DND-41 (cell line): Measurements from ENCODE around the gene SEMA5A.

Experiments
- ATAC-seq: fragments of 200-7000 bp; cut with Tn5 transposase; 3 replicates; pipeline ENCODE4 v1.9.1; 2021; ENCODE audit warnings: low read depth; ENCODE audit not compliant: insufficient read depth
- DNase-seq: peaks from one replicate; pipeline ENCODE4 v3.0.0-alpha.2; 2020
- H2AFZ ChIP-seq: 2 replicates; pipeline ENCODE4 v1.6.0; 2012; ENCODE audit warnings: low read depth, low read length
- H3K27ac ChIP-seq: 2 replicates; pipeline ENCODE4 v1.5.1; 2012; ENCODE audit warnings: low read length, inconsistent platforms
- H3K27me3 ChIP-seq: fragments of 200-600 bp; sonication (generic); 2 replicates; pipeline ENCODE4 v1.6.0; 2012; ENCODE audit warnings: low read length, mild to moderate bottlenecking, inconsistent platforms; ENCODE audit not compliant: insufficient read depth, poor library complexity
- H3K36me3 ChIP-seq: 2 replicates; pipeline ENCODE4 v1.5.1; 2012; ENCODE audit warnings: low read length, inconsistent platforms; ENCODE audit not compliant: insufficient read depth
- H3K4me1 ChIP-seq: 2 replicates; pipeline ENCODE4 v1.5.1; 2012; ENCODE audit warnings: mild to moderate bottlenecking, low read length; ENCODE audit not compliant: insufficient read depth
- H3K4me2 ChIP-seq: 2 replicates; pipeline ENCODE4 v1.6.0; 2012; ENCODE audit warnings: mild to moderate bottlenecking, moderate library complexity, low read length, inconsistent platforms; ENCODE audit not compliant: insufficient read depth
- H3K4me3 ChIP-seq, 2 experiments: fragments of 200-600 bp in 1 of 2; shearing (Covaris generic) in 1 of 2; 2 replicates each; pipeline ENCODE4 v1.5.1; 2012 to 2016; ENCODE audit warnings: inconsistent platforms in 2 of 2, low read length in 2 of 2, mild to moderate bottlenecking in 2 of 2, low read depth in 1 of 2, moderate library complexity in 1 of 2
- H3K79me2 ChIP-seq: 2 replicates; pipeline ENCODE4 v1.6.0; 2012; ENCODE audit warnings: low read length, inconsistent platforms; ENCODE audit not compliant: insufficient read depth
- H3K9ac ChIP-seq: 2 replicates; pipeline ENCODE4 v1.6.0; 2012; ENCODE audit warnings: low read depth, mild to moderate bottlenecking, inconsistent platforms, low read length, moderate library complexity
- H3K9me3 ChIP-seq: 2 replicates; pipeline ENCODE4 v1.5.1; 2012; ENCODE audit warnings: low read length, moderate library complexity, mild to moderate bottlenecking, inconsistent platforms; ENCODE audit not compliant: insufficient read depth, severe bottlenecking
- H4K20me1 ChIP-seq: 2 replicates; pipeline ENCODE4 v1.6.0; 2012; ENCODE audit warnings: low read length; ENCODE audit not compliant: insufficient read depth
- CTCF ChIP-seq: IDR thresholded peaks from 2 replicates; pipeline ENCODE4 v1.5.1; 2012; ENCODE audit warnings: borderline replicate concordance, low read length, moderate library complexity, mild to moderate bottlenecking; ENCODE audit not compliant: poor library complexity, severe bottlenecking; ENCODE audit errors: extremely low read depth
- EZH2 ChIP-seq: IDR thresholded peaks from 3 replicates; pipeline ENCODE4 v1.6.1; 2012; ENCODE audit warnings: borderline replicate concordance, low read depth, mild to moderate bottlenecking, moderate library complexity, low read length, inconsistent platforms; ENCODE audit not compliant: severe bottlenecking

The SEMA5A gene

DNA sequence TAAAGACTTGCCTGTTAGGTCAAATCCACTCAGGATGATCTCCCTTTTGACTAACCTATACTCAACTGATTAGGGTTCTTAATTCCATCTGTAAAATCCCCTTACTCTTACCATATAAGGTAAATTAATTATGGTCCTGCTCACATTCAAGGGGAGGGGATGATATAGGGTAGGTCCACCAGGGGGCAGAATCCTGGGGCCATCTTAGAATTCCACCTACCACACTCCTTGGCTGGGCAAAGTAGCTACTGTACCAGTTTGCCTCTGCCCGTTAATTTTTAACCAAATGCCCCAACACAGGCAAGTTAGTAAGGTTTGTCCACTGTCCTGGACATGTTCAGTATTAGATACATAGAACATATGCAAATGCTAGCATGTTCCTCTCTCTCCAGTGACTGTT is 262.4 kb downstream of the SEMA5A start:
- Histone ChIP-seq H4K20me1 (no peaks in the 10 kb centered on the region), H3K79me2 (no peaks in the 10 kb centered on the region), H3K4me2 (no peak overlapping the region), H3K36me3 (no peaks in the 10 kb centered on the region), H3K9ac (no peak overlapping the region), H3K4me1 (no peaks in the 10 kb centered on the region), H2AFZ (no peak overlapping the region), H3K9me3 (peaks cover 1% of the 10 kb centered on the region), H3K27ac (no peak overlapping the region), H3K4me3 (no peak overlapping the region), H3K27me3 (peaks cover 4% of the 10 kb centered on the region)
- DNase-seq (no peak), ATAC-seq (no peak)
- no peak for TF ChIP-seq CTCF
- no peak for TF ChIP-seq EZH2

- Histone ChIP-seq H3K27ac (no peak overlapping the region), H3K79me2 (no peaks in the 10 kb centered on the region), H3K4me1 (no peaks in the 10 kb centered on the region), H4K20me1 (no peaks in the 10 kb centered on the region), H2AFZ (no peak overlapping the region), H3K9ac (no peak overlapping the region), H3K36me3 (no peaks in the 10 kb centered on the region), H3K27me3 (peaks cover 4% of the 10 kb centered on the region), H3K4me2 (no peak overlapping the region), H3K4me3 (no peak overlapping the region), H3K9me3 (peaks cover 5% of the 10 kb centered on the region)
- DNase-seq = no peak
- ATAC-seq = no peak
- TF ChIP-seq EZH2 (no peak), CTCF (no peak)
Observed at GRCh38 chr5:9283021-9283420, 262.9 kb downstream of the SEMA5A start.

- Histone ChIP-seq H4K20me1 (no peaks in the 10 kb centered on the region), H3K4me2 (no peak overlapping the region), H3K36me3 (no peaks in the 10 kb centered on the region), H3K79me2 (no peaks in the 10 kb centered on the region), H3K27me3 (peaks cover 4% of the 10 kb centered on the region), H3K4me1 (no peaks in the 10 kb centered on the region), H3K27ac (no peak overlapping the region), H3K9ac (no peak overlapping the region), H3K4me3 (no peak overlapping the region), H3K9me3 (peaks cover 5% of the 10 kb centered on the region), H2AFZ (no peak overlapping the region)
- TF ChIP-seq CTCF (no peak), EZH2 (no peak)
- no peak for DNase-seq
- no peak for ATAC-seq
Observed at GRCh38 chr5:9282211-9282610, 263.7 kb downstream of the SEMA5A start.

DNA sequence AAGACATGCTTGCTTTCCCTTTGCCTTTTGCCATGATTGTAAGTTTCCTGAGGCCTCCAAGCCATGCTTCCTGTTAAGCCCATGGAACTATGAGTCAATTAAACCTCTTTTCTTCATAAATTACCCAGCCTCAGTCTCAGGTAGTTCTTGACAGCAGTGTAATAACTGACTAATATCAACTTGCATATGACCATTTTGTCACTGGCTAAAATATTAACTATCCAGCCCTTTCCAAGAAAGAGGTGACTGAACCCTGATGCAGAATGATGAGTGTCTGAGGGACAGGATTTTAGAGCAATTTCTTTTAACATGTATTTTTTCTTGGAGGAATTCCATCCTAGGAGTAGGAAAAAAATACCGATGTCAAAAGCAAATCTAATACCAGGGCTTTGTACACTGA is 266.1 kb downstream of the SEMA5A start:
- H3K9me3 ChIP-seq = peaks cover 5% of the 10 kb centered on the region
- H3K36me3 ChIP-seq = no peaks in the 10 kb centered on the region
- no peaks in the 10 kb centered on the region for H4K20me1 ChIP-seq
- no peak overlapping the region for H3K4me3 ChIP-seq
- no peaks in the 10 kb centered on the region for H3K27me3 ChIP-seq
- H3K27ac ChIP-seq = no peak overlapping the region
- H2AFZ ChIP-seq = no peak overlapping the region
- ATAC-seq = no peak
- no peak overlapping the region for H3K4me2 ChIP-seq
- no peaks in the 10 kb centered on the region for H3K79me2 ChIP-seq
- no peak for DNase-seq
- no peak for TF ChIP-seq EZH2
- TF ChIP-seq CTCF = no peak
- H3K4me1 ChIP-seq = no peaks in the 10 kb centered on the region
- no peak overlapping the region for H3K9ac ChIP-seq
